ENCODE results near the gene TTC38. TPM values are rescaled to one million over a fixed set of nuclear protein-coding genes. Genes with fewer than 3 reads are reported as not detected.

The TTC38 gene
- total RNA-seq, 1 experiment from 2014 or later: 31.5 TPM

- H3K4me1 ChIP-seq (ENCODE audit: insufficient read depth, low read length): no peaks in the 10 kb centered on the region
- no peak overlapping the region for H3K27ac Mint-ChIP-seq
- no peaks in the 10 kb centered on the region for H4K20me1 ChIP-seq (ENCODE audit: control insufficient read depth, insufficient read depth, insufficient read length)
- H3K56ac ChIP-seq (ENCODE audit: insufficient read length, low read depth, low read length): no peak overlapping the region
- no peak overlapping the region for H2AK5ac ChIP-seq (ENCODE audit: insufficient read length, low read length)
- no peak overlapping the region for H2BK12ac ChIP-seq (ENCODE audit: insufficient read length, low read depth, low read length)
- H3K14ac ChIP-seq (ENCODE audit: insufficient read depth, low read length): no peak overlapping the region
- peaks cover 0 to 4% of the 10 kb centered on the region in 2 experiments; a peak in 1 of 4 replicates for H3K4me1 Mint-ChIP-seq
- no peak overlapping the region for H4K91ac ChIP-seq (ENCODE audit: insufficient read length, low read depth, low read length)
- H3K23ac ChIP-seq (ENCODE audit: insufficient read length, low read depth, low read length): no peak overlapping the region
- H2BK20ac ChIP-seq (ENCODE audit: low read depth, low read length, poor library complexity, severe bottlenecking): no peak overlapping the region
- H3K9ac ChIP-seq (ENCODE audit: extremely low read depth, insufficient read length, low read length): no peak overlapping the region
- H4K5ac ChIP-seq (ENCODE audit: insufficient read length, low read depth, low read length): no peak overlapping the region
- no peak overlapping the region for H2BK120ac ChIP-seq (ENCODE audit: low read depth, low read length, poor library complexity, severe bottlenecking)
- no peak overlapping the region for H3K4me3 Mint-ChIP-seq
- H3K36me3 Mint-ChIP-seq (ENCODE audit: insufficient read depth in 1 of 3, low read depth in 3 of 3): peaks cover 1 to 8% (median 8%) of the 10 kb centered on the region in 3 experiments; a peak in 4 of 7 replicates
- no CpG with 5 or more reads among the region's 9 CpGs for WGBS (ENCODE audit: extremely low coverage, insufficient read length, low lambda C conversion rate)
- H3T11ph ChIP-seq (ENCODE audit: low read length): no peak overlapping the region
- no peaks in the 10 kb centered on the region for H3K9me3 Mint-ChIP-seq
- no peak overlapping the region for H3K4ac ChIP-seq (ENCODE audit: low read depth, low read length)
- no peak for DNase-seq
- no peaks in the 10 kb centered on the region for H3K27me3 ChIP-seq (ENCODE audit: insufficient read depth, low read length)
- no peak overlapping the region for H2BK15ac ChIP-seq (ENCODE audit: low read depth, low read length)
- no peaks in the 10 kb centered on the region for H3K79me1 ChIP-seq (ENCODE audit: insufficient read depth, low read depth, low read length, poor library complexity, severe bottlenecking)
- no peak overlapping the region for H2BK5ac ChIP-seq (ENCODE audit: insufficient read length, low read length)
- no peak overlapping the region for H3K4me2 ChIP-seq (ENCODE audit: insufficient read depth, insufficient read length, low read length)
- no peaks in the 10 kb centered on the region for H3K9me3 ChIP-seq (ENCODE audit: control insufficient read depth, low read depth, low read length)
- no peak overlapping the region for H2AFZ ChIP-seq (ENCODE audit: low read length)
- no peak overlapping the region for H3K27ac ChIP-seq (ENCODE audit: insufficient read length, low read depth, low read length)
- no peak for TF ChIP-seq CTCF (conservative IDR thresholded peaks at IDR 0.05)
- H3K18ac ChIP-seq (ENCODE audit: insufficient read length, low read depth, low read length): no peak overlapping the region
- H4K8ac ChIP-seq (replicated peaks; ENCODE audit: insufficient read length, low read depth, low read length): no peak overlapping the region
- H3K27me3 Mint-ChIP-seq (ENCODE audit: low read depth): no peaks in the 10 kb centered on the region; the same call in 1 of the 2 replicates
- H3K79me2 ChIP-seq (ENCODE audit: insufficient read depth, low read length): no peaks in the 10 kb centered on the region
- H3K23me2 ChIP-seq (ENCODE audit: insufficient read length, low read depth, low read length, poor library complexity, severe bottlenecking): no peaks in the 10 kb centered on the region
These were observed 23.0 kb upstream of the TTC38 start for GRCh38 chr22:46244771-46245170.

Measured in H9 (cell line).